Stimulated activated naive CD8-positive, alpha-beta T cell treated with anti-CD3 and anti-CD28 coated beads, Interleukin-15, Interleukin-2, amounts not matched to agents 100 ng/mL and 50 ng/mL, for 24 hours (primary cell): ENCODE data around the gene HEBP1.

Experiments used
- H3K27ac Mint-ChIP-seq: one replicate; pipeline ENCODE4 v1.8.0; 2021; ENCODE audit warnings: mild to moderate bottlenecking, mixed read lengths
- H3K27me3 Mint-ChIP-seq: one replicate; pipeline ENCODE4 v1.8.0; 2021; ENCODE audit warnings: mixed read lengths
- H3K36me3 Mint-ChIP-seq: one replicate; pipeline ENCODE4 v1.8.0; 2021; ENCODE audit warnings: low read depth, mixed read lengths
- H3K4me1 Mint-ChIP-seq: one replicate; pipeline ENCODE4 v1.8.0; 2021; ENCODE audit warnings: low read depth, mixed read lengths
- H3K4me3 Mint-ChIP-seq: one replicate; pipeline ENCODE4 v1.8.0; 2021; ENCODE audit warnings: mild to moderate bottlenecking, mixed read lengths
- H3K9me3 Mint-ChIP-seq: one replicate; pipeline ENCODE4 v1.8.0; 2021; ENCODE audit warnings: mixed read lengths

HEBP1 gene

DNA sequence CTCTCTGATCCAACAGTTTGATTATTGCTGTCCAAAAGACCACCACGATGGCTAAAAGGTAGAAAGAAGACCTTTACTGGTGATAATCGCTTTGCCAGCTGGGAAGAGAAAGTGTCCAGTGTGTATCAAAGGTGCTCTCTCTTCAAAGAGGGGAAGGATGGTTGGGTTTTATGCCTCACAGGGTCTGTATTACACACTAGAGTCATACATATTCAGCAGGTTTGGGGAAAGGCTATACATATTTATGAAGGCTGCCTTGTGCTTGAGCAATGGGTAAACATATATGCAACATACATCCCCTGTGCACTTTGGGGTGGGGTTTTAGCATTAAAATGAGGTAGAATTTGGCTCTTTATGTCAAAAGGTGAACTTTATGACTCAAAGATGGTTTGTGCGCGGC lies 66.3 kb downstream of the HEBP1 start:
- H3K4me3 Mint-ChIP-seq: no peak overlapping the region

GRCh38 chr12:12930633-12931219 lies 69.3 kb downstream of the HEBP1 start:
- Mint-ChIP-seq H3K4me1 (no peaks in the 10 kb centered on the region), H3K9me3 (no peaks in the 10 kb centered on the region), H3K36me3 (no peaks in the 10 kb centered on the region), H3K27ac (no peak overlapping the region), H3K27me3 (no peaks in the 10 kb centered on the region), H3K4me3 (no peak overlapping the region)

More for the DNA sequence above, 66.3 kb downstream of the HEBP1 start:
- Mint-ChIP-seq H3K27ac (no peak overlapping the region), H3K36me3 (no peaks in the 10 kb centered on the region), H3K27me3 (peaks cover 4% of the 10 kb centered on the region), H3K9me3 (no peaks in the 10 kb centered on the region), H3K4me1 (no peaks in the 10 kb centered on the region)

DNA sequence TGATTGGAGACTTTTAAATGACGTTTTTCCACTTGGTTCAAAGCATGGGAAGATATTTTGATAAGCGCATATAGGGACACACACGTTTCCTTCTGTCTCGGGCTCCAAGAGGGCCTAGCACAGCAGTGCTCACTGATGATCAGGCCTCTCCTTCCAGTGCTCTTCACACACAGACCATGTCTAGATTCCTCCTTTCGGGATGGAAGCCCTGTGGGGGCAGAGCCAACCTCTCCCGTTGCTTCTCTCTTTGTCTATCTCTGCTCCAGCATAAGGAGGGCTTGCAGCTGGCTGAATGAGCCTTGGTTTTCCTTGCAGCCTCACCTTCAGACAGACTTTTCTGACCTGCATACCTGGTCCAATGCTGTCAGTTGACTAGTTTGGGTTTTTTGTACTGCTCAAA lies 70.4 kb downstream of the HEBP1 start:
- Mint-ChIP-seq H3K4me3 (no peak overlapping the region), H3K27me3 (peaks cover 5% of the 10 kb centered on the region), H3K4me1 (no peaks in the 10 kb centered on the region), H3K36me3 (no peaks in the 10 kb centered on the region), H3K9me3 (no peaks in the 10 kb centered on the region), H3K27ac (no peak overlapping the region)

DNA sequence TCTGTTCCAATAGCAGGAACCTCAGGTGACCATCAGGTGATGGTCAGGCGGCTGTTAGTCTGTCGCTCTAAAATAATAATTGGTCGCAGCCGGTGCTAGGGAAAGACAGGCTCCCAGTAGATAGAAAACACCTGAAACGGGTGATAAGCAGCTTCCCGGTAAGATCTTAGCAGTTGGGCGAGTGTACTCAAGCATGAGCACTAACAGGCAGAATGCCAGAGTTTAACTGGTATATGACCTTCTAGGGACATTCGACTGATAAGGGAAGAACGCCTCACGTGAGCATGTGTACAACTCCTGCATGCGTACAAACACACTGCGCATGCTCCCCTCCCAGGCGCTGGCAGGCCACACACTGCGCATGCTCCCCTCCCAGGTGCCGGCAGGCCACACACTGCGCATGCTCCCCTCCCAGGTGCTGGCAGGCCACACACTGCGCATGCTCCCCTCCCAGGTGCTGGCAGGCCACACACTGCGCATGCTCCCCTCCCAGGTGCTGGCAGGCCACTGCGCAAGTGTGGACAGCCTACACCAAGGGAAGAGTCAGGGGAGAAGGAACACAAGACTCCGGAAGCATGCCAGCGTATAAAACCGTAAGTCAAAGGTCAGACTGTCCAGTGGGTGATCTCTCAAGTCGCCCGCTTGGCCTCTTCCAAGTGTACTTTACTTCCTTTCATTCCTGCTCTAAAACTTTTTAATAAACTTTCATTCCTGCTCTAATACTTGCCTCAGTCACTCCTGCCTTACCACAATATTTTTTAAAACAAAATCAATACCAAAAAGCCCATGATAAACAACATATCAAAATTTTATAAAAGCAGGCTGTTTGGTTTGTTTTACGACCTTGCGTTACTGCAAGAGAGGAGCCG lies 72.6 kb downstream of the HEBP1 start:
- peak overlapping the region; percentile 72 for H3K27ac Mint-ChIP-seq
- H3K4me3 Mint-ChIP-seq: peak overlapping the region; percentile 74
- peaks cover 5% of the 10 kb centered on the region for H3K27me3 Mint-ChIP-seq
- H3K9me3 Mint-ChIP-seq: no peaks in the 10 kb centered on the region
- no peaks in the 10 kb centered on the region for H3K4me1 Mint-ChIP-seq
- no peaks in the 10 kb centered on the region for H3K36me3 Mint-ChIP-seq

DNA sequence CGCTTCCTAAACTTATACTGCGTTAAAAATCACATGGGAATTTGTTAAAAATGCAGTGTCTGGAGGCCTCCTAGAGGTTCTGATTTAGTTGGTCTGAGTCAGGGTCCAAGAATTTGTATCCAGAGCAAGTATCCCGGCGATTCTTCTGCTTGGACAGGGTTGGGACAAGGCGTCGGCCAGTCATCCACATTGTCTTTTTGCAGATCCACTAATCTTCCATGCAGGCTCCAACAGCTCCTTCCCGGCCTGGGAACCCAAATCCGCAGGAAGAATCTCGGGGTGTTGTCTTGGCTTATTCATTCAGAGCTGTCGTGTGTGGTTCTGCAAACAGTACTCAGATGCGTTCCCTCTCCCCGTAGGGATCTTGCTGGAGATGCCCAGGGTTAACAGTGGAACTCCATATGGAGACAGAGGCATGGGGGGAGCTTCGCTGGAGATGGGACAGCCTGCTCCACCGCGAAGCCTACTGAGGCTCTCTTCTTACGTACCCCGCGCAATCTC lies 73.4 kb downstream of the HEBP1 start:
- Mint-ChIP-seq H3K4me1 (no peaks in the 10 kb centered on the region), H3K4me3 (no peak overlapping the region), H3K9me3 (no peaks in the 10 kb centered on the region), H3K36me3 (no peaks in the 10 kb centered on the region), H3K27ac (no peak overlapping the region), H3K27me3 (peaks cover 5% of the 10 kb centered on the region)

DNA sequence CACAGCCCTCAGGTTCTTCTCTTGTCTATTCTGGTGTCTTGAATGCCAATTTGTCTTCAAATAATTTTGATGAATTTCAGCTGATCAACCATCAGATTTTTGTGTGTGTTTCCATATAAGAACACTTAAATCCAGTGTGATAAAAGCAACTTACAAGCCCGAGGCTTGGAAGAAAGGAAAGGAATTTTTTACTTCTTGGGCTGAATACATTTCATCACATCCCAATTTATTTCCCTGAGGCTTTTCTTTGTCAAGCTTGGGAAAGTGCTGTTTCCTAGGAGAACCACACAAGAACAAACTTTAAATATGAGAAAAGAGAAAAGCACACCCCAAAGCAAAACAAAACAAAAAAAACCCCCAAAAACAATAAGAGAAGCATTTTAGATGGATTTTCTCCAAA lies 74.7 kb downstream of the HEBP1 start:
- Mint-ChIP-seq H3K9me3 (no peaks in the 10 kb centered on the region), H3K36me3 (no peaks in the 10 kb centered on the region), H3K4me1 (no peaks in the 10 kb centered on the region), H3K27ac (no peak overlapping the region), H3K27me3 (peaks cover 5% of the 10 kb centered on the region), H3K4me3 (no peak overlapping the region)
